IMR-90 (cell line): ENCODE data around the gene SCAF4. TPM values are rescaled to one million over a fixed set of nuclear protein-coding genes. Genes with fewer than 3 reads are reported as not detected.

Experiments
- ATAC-seq: fragments of 200-7000 bp; cut with Tn5 transposase; 2 replicates; pipeline ENCODE4 v1.9.1; 2020; ENCODE audit warnings: low read depth, mild to moderate bottlenecking, moderate library complexity
- BruUV-seq: library from RNA; stranded (reverse); fragments of 400-500 nt; replicated peaks from 2 replicates; lab custom pipeline; 2021; lab: Mats Ljungman, UMichigan
- CTCF ChIA-PET: fragments of 300-600 bp; formaldehyde crosslinking; extraction: SDS; loops from one replicate; lab custom pipeline; 2021; ENCODE audit warnings: antibody characterized with exemption; lab: Yijun Ruan, JAX
- POLR2A ChIA-PET: fragments of 300-600 bp; sonication (Branson Sonifier 250); formaldehyde crosslinking; loops from one replicate; lab custom pipeline; 2022; ENCODE audit warnings: antibody characterized with exemption; ENCODE audit not compliant: unreplicated experiment; lab: Charles Lee
- DNase-seq: peaks from one replicate; pipeline ENCODE4 v3.0.0; 2013
- H2AFZ ChIP-seq: replicated peaks from 2 replicates; pipeline ENCODE3; 2013; ENCODE audit warnings: low read length, mild to moderate bottlenecking; ENCODE audit not compliant: poor library complexity
- H2AK5ac ChIP-seq: 2 replicates; pipeline ENCODE4 v1.6.1; 2013; ENCODE audit warnings: low read depth, low read length, inconsistent platforms
- H2AK9ac ChIP-seq: replicated peaks from 2 replicates; pipeline ENCODE3; 2013; ENCODE audit warnings: mild to moderate bottlenecking, low read depth, low read length, moderate library complexity; ENCODE audit not compliant: poor library complexity
- H2BK120ac ChIP-seq: 2 replicates; pipeline ENCODE4 v1.6.1; 2013; ENCODE audit warnings: low read depth, low read length, inconsistent platforms
- H2BK15ac ChIP-seq: 3 replicates; pipeline ENCODE4 v1.6.1; 2013; ENCODE audit warnings: low read depth, low read length, inconsistent platforms
- H2BK20ac ChIP-seq: 2 replicates; pipeline ENCODE4 v1.6.1; 2013; ENCODE audit warnings: low read depth, mild to moderate bottlenecking, inconsistent platforms, low read length, moderate library complexity
- H2BK5ac ChIP-seq: 2 replicates; pipeline ENCODE4 v1.6.1; 2013; ENCODE audit warnings: mild to moderate bottlenecking, low read depth, low read length, inconsistent platforms; ENCODE audit not compliant: poor library complexity, severe bottlenecking
- H3K14ac ChIP-seq: replicated peaks from 2 replicates; pipeline ENCODE4 v1.6.1; 2013; ENCODE audit warnings: low read depth, low read length, inconsistent platforms
- H3K18ac ChIP-seq: 2 replicates; pipeline ENCODE4 v1.6.1; 2013; ENCODE audit warnings: low read depth, low read length, control low read depth
- H3K23ac ChIP-seq: 2 replicates; pipeline ENCODE4 v1.6.1; 2013; ENCODE audit warnings: low read depth, low read length, inconsistent platforms
- H3K27ac ChIP-seq: 2 replicates; pipeline ENCODE4 v1.5.1; 2013; ENCODE audit warnings: mild to moderate bottlenecking, control low read depth, low read length; ENCODE audit not compliant: insufficient read depth
- H3K27me3 ChIP-seq: 2 replicates; pipeline ENCODE4 v1.6.1; 2013; ENCODE audit warnings: low read length; ENCODE audit not compliant: control insufficient read depth, insufficient read depth
- H3K36me3 ChIP-seq: 2 replicates; pipeline ENCODE4 v1.6.1; 2013; ENCODE audit warnings: low read length, mixed read lengths; ENCODE audit not compliant: control insufficient read depth, insufficient read depth
- H3K4ac ChIP-seq: 2 replicates; pipeline ENCODE4 v1.6.1; 2013; ENCODE audit warnings: low read depth, low read length, inconsistent platforms
- H3K4me1 ChIP-seq: 2 replicates; pipeline ENCODE4 v1.6.1; 2013; ENCODE audit warnings: low read length, mixed read lengths; ENCODE audit not compliant: control insufficient read depth, insufficient read depth
- H3K4me2 ChIP-seq: 2 replicates; pipeline ENCODE4 v1.6.1; 2013; ENCODE audit warnings: low read depth, mild to moderate bottlenecking, control low read depth, low read length, moderate library complexity
- H3K4me3 ChIP-seq: 2 replicates; pipeline ENCODE4 v1.5.1; 2013; ENCODE audit warnings: low read depth, mild to moderate bottlenecking, control low read depth, low read length, moderate library complexity; ENCODE audit not compliant: insufficient read depth
- H3K56ac ChIP-seq: 2 replicates; pipeline ENCODE4 v1.6.1; 2013; ENCODE audit warnings: low read length, inconsistent platforms; ENCODE audit not compliant: insufficient read depth; ENCODE audit errors: extremely low read depth
- H3K79me1 ChIP-seq, 2 experiments: 2 replicates each; pipeline ENCODE4 v1.6.1; 2013; ENCODE audit warnings: low read length in 2 of 2, inconsistent platforms in 1 of 2, low read depth in 1 of 2
- H3K9ac ChIP-seq: 2 replicates; pipeline ENCODE4 v1.6.1; 2013; ENCODE audit warnings: low read depth, low read length, control low read depth
- H3K9me1 ChIP-seq: 2 replicates; pipeline ENCODE4 v1.6.1; 2013; ENCODE audit warnings: low read length, inconsistent platforms; ENCODE audit not compliant: insufficient read depth
- H3K9me3 ChIP-seq: 2 replicates; pipeline ENCODE4 v1.6.1; 2013; ENCODE audit warnings: low read length; ENCODE audit not compliant: control insufficient read depth, insufficient read depth
- H4K20me1 ChIP-seq: 2 replicates; pipeline ENCODE4 v1.6.1; 2013; ENCODE audit warnings: low read length, inconsistent platforms; ENCODE audit not compliant: insufficient read depth
- H4K5ac ChIP-seq: 2 replicates; pipeline ENCODE4 v1.6.1; 2013; ENCODE audit warnings: mild to moderate bottlenecking, low read depth, low read length, control low read depth
- H4K8ac ChIP-seq, 2 experiments: 2 replicates each; pipeline ENCODE4 v1.6.1; 2013; ENCODE audit warnings: low read depth in 2 of 2, low read length in 2 of 2, control low read depth in 1 of 2, inconsistent platforms in 1 of 2
- H4K91ac ChIP-seq: 2 replicates; pipeline ENCODE4 v1.6.1; 2013; ENCODE audit warnings: low read depth, low read length, inconsistent platforms; ENCODE audit not compliant: insufficient read depth
- BHLHE40 ChIP-seq: fragments of 150-350 bp; IDR thresholded peaks from 2 replicates; pipeline ENCODE4 v1.6.1; 2016; ENCODE audit warnings: mild to moderate bottlenecking, low read depth, low read length
- CEBPB ChIP-seq: IDR thresholded peaks from 2 replicates; pipeline ENCODE4 v1.6.1; 2012; ENCODE audit warnings: low read depth, low read length, improper control_type of control experiment
- CTCF ChIP-seq: conservative IDR thresholded peaks from 2 replicates; pipeline ENCODE4 v1.5.1; 2012; ENCODE audit warnings: mild to moderate bottlenecking, low read depth, low read length, improper control_type of control experiment
- ELK1 ChIP-seq: fragments of 150-350 bp; IDR thresholded peaks from 2 replicates; pipeline ENCODE4 v1.6.1; 2016; ENCODE audit warnings: low read depth, mild to moderate bottlenecking, low read length, moderate library complexity, borderline replicate concordance
- FOS ChIP-seq: fragments of 150-350 bp; IDR thresholded peaks from 2 replicates; pipeline ENCODE4 v1.6.1; 2016; ENCODE audit warnings: low read depth, low read length
- MAFK ChIP-seq: IDR thresholded peaks from 2 replicates; pipeline ENCODE4 v1.6.1; 2012; ENCODE audit warnings: low read depth, low read length, improper control_type of control experiment
- MAZ ChIP-seq: IDR thresholded peaks from 2 replicates; pipeline ENCODE4 v1.6.1; 2012; ENCODE audit warnings: low read depth, mild to moderate bottlenecking, low read length, improper control_type of control experiment, moderate library complexity, borderline replicate concordance
- NFE2L2 ChIP-seq: fragments of 150-350 bp; IDR thresholded peaks from 2 replicates; pipeline ENCODE4 v1.6.1; 2016; ENCODE audit warnings: low read depth, mild to moderate bottlenecking, low read length
- POLR2A ChIP-seq: IDR thresholded peaks from 2 replicates; pipeline ENCODE4 v1.6.1; 2012; ENCODE audit warnings: mild to moderate bottlenecking, low read depth, low read length
- RAD21 ChIP-seq: IDR thresholded peaks from 2 replicates; pipeline ENCODE4 v1.6.1; 2012; ENCODE audit warnings: low read length, improper control_type of control experiment
- RCOR1 ChIP-seq: IDR thresholded peaks from 2 replicates; pipeline ENCODE4 v1.6.1; 2012; ENCODE audit warnings: mild to moderate bottlenecking, low read length, improper control_type of control experiment; ENCODE audit not compliant: insufficient replicate concordance
- RFX5 ChIP-seq: IDR thresholded peaks from 2 replicates; pipeline ENCODE4 v1.8.0; 2012; ENCODE audit warnings: low read depth, mild to moderate bottlenecking, low read length, moderate library complexity
- SMC3 ChIP-seq: fragments of 150-350 bp; IDR thresholded peaks from 2 replicates; pipeline ENCODE4 v1.6.1; 2016; ENCODE audit warnings: low read depth, mild to moderate bottlenecking, antibody characterized with exemption, low read length, moderate library complexity
- USF2 ChIP-seq: fragments of 150-350 bp; IDR thresholded peaks from 2 replicates; pipeline ENCODE4 v1.6.1; 2017; ENCODE audit warnings: mild to moderate bottlenecking, antibody characterized with exemption, low read length, low read depth
- WGBS, 2 experiments: methylation state at CpG; one replicate each; pipeline versions ENCODE4 v1.1.5 to v1.1.7; 2013; ENCODE audit warnings: missing lambda C conversion rate in 2 of 2; ENCODE audit not compliant: insufficient read length in 1 of 2; ENCODE audit errors: extremely low coverage in 2 of 2; 5-methylcytosine and 5-hydroxymethylcytosine counted together
- dilution Hi-C: fragments of 300-500 bp; cut with HindIII; formaldehyde crosslinking; loops from one replicate; pipeline ENCODE4 v1.14.3; 2018; ENCODE audit warnings: low sequenced_read_pairs; ENCODE audit not compliant: unreplicated experiment
- in situ Hi-C: fragments of 300-500 bp; cut with MboI; formaldehyde crosslinking; loops from 3 replicates; pipeline ENCODE4 v1.14.3; 2019; ENCODE audit warnings: low sequenced_read_pairs, inconsistent platforms, mixed read lengths
- intact Hi-C: fragments of 100-400 bp; cut with micrococcal nuclease; formaldehyde crosslinking; loops from 2 replicates; pipeline ENCODE4 v1.10.0; 2022
- polyA plus RNA-seq, 3 experiments: library from polyadenylated mRNA; depleted of rRNA; stranded (reverse); fragments of >200 nt; gene quantifications; 2 replicates each; pipeline ENCODE4 v1.2.3, GENCODE V29; 2012; ENCODE audit warnings: low replicate concordance in 1 of 3
- total RNA-seq: library from RNA; depleted of rRNA; stranded (reverse); fragments of >200 nt; gene quantifications from 2 replicates; pipeline ENCODE4 v1.2.3, GENCODE V29; 2012

The SCAF4 gene
- total and polyA plus RNA-seq, 2 of the 4 experiments (the other 2 are of a cell fraction): 2.7 to 12.1 TPM

GRCh38 chr21:31686272-31686915 lies 45.5 kb downstream of the SCAF4 start (continued):
- TF ChIP-seq MAFK: no peak

- H2BK15ac ChIP-seq: no peak overlapping the region
- TF ChIP-seq RAD21 (no peak), FOS (no peak), POLR2A (no peak), MAFK (no peak), RFX5 (no peak), USF2 (no peak), MAZ (no peak), BHLHE40 (no peak), CEBPB (no peak), ELK1 (no peak), NFE2L2 (no peak), RCOR1 (no peak), SMC3 (no peak), CTCF (no peak)
Measured at GRCh38 chr21:31684918-31685317, 47.0 kb downstream of the SCAF4 start.

More at GRCh38 chr21:31684918-31685317, 47.0 kb downstream of the SCAF4 start:
- H3K4me3 ChIP-seq: no peak overlapping the region
- no peaks in the 10 kb centered on the region for H3K9me3 ChIP-seq
- POLR2A ChIA-PET: no interaction called here
- H3K79me1 ChIP-seq: peaks cover 22 to 30% of the 10 kb centered on the region in 2 experiments
- no peak for DNase-seq
- H3K27me3 ChIP-seq: no peaks in the 10 kb centered on the region
- no peak overlapping the region for H3K4me2 ChIP-seq
- in situ Hi-C loops (no loop called here), intact Hi-C loops (no loop called here), dilution Hi-C loops (no loop called here)
- H3K36me3 ChIP-seq: peaks cover 41% of the 10 kb centered on the region
- CTCF ChIA-PET: no interaction called here
- no peak overlapping the region for H4K8ac ChIP-seq
- no peak overlapping the region for H2BK120ac ChIP-seq
- no peak overlapping the region for H2AFZ ChIP-seq
- H3K14ac ChIP-seq: no peak overlapping the region
- no peak overlapping the region for H3K9ac ChIP-seq
- no peak overlapping the region for H2BK5ac ChIP-seq
- no peak overlapping the region for H4K91ac ChIP-seq
- H2AK5ac ChIP-seq: no peak overlapping the region
- peaks cover 5% of the 10 kb centered on the region; the same call in 1 of the 2 replicates for H4K20me1 ChIP-seq
- H4K5ac ChIP-seq: no peak overlapping the region
- no peak overlapping the region for H3K27ac ChIP-seq
- no peak for ATAC-seq
- H3K4me1 ChIP-seq: peaks cover 4% of the 10 kb centered on the region
- no peak overlapping the region for H3K4ac ChIP-seq
- BruUV-seq: no TSS peak
- no peak overlapping the region for H3K56ac ChIP-seq
- no peak overlapping the region for H3K18ac ChIP-seq
- H2AK9ac ChIP-seq: no peak overlapping the region
- no peak overlapping the region for H2BK20ac ChIP-seq
- no peak overlapping the region for H3K23ac ChIP-seq
- peaks cover 6% of the 10 kb centered on the region for H3K9me1 ChIP-seq
- WGBS, 2 experiments: no CpG with 5 or more reads among the region's 7 CpGs
